ENCODE results near the gene PBX1. TPM values are rescaled to one million over a fixed set of nuclear protein-coding genes. Genes with fewer than 3 reads are reported as not detected.

Gene PBX1
- polyA plus RNA-seq, 3 donors = 0.07 TPM; not detected in 2

DNA sequence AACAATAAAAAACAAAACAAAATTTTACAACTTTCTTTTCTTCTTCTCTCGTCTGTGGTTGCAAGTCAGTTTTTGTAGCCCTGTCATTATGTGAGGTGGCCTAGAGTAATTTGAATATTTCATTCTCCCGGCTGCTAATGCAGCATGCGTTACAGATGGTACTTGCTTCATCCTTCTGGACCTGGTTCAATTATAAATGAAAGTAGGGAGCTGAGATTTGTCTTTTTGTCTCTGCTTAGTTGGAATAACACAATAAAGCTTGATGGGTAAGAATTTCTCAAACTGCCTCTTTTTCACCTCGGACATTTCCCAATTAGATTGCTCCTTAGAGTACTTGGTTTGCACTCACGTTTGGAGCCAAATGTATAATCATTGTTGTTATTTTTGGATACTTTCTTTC, 201.6 kb downstream of the PBX1 start:
- H3K27me3 Mint-ChIP-seq (ENCODE audit: low read depth in 3 of 3) = peaks cover 2 to 5% (median 2%) of the 10 kb centered on the region in 3 donors
- H3K4me1 Mint-ChIP-seq = no peaks in the 10 kb centered on the region

DNA sequence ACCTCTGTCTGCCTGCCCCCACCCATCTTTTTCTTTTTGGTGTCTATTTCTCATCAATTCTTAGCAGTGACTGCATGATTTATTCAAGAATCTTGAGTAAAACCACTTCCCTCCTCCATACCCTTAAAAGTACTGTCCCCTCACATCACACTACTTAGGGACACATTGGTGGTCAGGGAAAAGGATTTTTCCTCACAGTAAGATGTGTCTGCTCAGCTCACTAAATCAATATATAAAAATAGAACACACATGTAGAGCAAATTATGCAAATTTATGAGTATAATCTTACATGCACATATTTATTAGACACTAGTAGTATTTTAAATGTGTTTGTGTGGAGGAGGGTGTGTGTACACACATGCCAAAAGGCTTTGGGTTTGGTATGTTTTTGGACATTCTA, 202.0 kb downstream of the PBX1 start:
- TF ChIP-seq, protein P1, sequence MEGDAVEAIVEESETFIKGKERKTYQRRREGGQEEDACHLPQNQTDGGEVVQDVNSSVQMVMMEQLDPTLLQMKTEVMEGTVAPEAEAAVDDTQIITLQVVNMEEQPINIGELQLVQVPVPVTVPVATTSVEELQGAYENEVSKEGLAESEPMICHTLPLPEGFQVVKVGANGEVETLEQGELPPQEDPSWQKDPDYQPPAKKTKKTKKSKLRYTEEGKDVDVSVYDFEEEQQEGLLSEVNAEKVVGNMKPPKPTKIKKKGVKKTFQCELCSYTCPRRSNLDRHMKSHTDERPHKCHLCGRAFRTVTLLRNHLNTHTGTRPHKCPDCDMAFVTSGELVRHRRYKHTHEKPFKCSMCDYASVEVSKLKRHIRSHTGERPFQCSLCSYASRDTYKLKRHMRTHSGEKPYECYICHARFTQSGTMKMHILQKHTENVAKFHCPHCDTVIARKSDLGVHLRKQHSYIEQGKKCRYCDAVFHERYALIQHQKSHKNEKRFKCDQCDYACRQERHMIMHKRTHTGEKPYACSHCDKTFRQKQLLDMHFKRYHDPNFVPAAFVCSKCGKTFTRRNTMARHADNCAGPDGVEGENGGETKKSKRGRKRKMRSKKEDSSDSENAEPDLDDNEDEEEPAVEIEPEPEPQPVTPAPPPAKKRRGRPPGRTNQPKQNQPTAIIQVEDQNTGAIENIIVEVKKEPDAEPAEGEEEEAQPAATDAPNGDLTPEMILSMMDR (IDR thresholded peaks at IDR 0.05) = no peak
- no peaks in the 10 kb centered on the region for H3K4me1 Mint-ChIP-seq

More for the DNA sequence above, 201.6 kb downstream of the PBX1 start:
- TF ChIP-seq, protein P1 (IDR thresholded peaks at IDR 0.05) = no peak
- Mint-ChIP-seq H3K4me3 (no peak overlapping the region), H3K27ac (no peak overlapping the region), H3K9me3 (peaks cover 0 to 6% (median 0%) of the 10 kb centered on the region in 7 donors), H3K36me3 (no peaks in the 10 kb centered on the region)
- no peaks in the 10 kb centered on the region for H3K9me3 ChIP-seq (replicated peaks in 1 of 2; ENCODE audit: control insufficient read depth in 1 of 2, insufficient read depth in 1 of 2, low read length in 2 of 2)
- 80% methylated on average over 1 of the region's 5 CpGs for WGBS (ENCODE audit: insufficient coverage)
- no peaks in the 10 kb centered on the region for H4K20me1 ChIP-seq (ENCODE audit: insufficient read depth, low read length)
- H3K27me3 ChIP-seq (ENCODE audit: control insufficient read depth in 2 of 2, insufficient read depth in 2 of 2, low read length in 2 of 2) = no peaks in the 10 kb centered on the region
- no peaks in the 10 kb centered on the region for H3K36me3 ChIP-seq (replicated peaks in 1 of 2; ENCODE audit: control insufficient read depth in 1 of 2, insufficient read depth in 2 of 2, low read length in 2 of 2)
- H3K4me3 ChIP-seq (replicated peaks in 1 of 3; ENCODE audit: low read depth in 2 of 3, low read length in 3 of 3) = no peak overlapping the region
- no peak overlapping the region for H3K4me2 ChIP-seq (replicated peaks; ENCODE audit: extremely low read depth, low read length, poor library complexity, severe bottlenecking)
- DNase-seq = no peak
- intact Hi-C loops (cut with micrococcal nuclease) = no loop called here
- H3K79me2 ChIP-seq (ENCODE audit: insufficient read depth, low read length) = no peaks in the 10 kb centered on the region
- H2AFZ ChIP-seq (ENCODE audit: insufficient read depth, low read depth, low read length, poor library complexity, severe bottlenecking) = no peak overlapping the region
- H3K9ac ChIP-seq (ENCODE audit: insufficient read depth, low read length, poor library complexity, severe bottlenecking) = no peak overlapping the region
- H3K27ac ChIP-seq (ENCODE audit: low read depth in 1 of 2, low read length in 2 of 2) = no peak overlapping the region
- H3K4me1 ChIP-seq (ENCODE audit: control insufficient read depth in 1 of 2, insufficient read depth in 2 of 2, low read length in 2 of 2) = no peaks in the 10 kb centered on the region

More for the DNA sequence above, 202.0 kb downstream of the PBX1 start:
- H3K4me3 Mint-ChIP-seq = no peak overlapping the region
- Histone ChIP-seq H2AFZ (ENCODE audit: insufficient read depth, low read depth, low read length, poor library complexity, severe bottlenecking) (no peak overlapping the region), H3K4me1 (ENCODE audit: control insufficient read depth in 1 of 2, insufficient read depth in 2 of 2, low read length in 2 of 2) (no peaks in the 10 kb centered on the region), H3K9ac (ENCODE audit: insufficient read depth, low read length, poor library complexity, severe bottlenecking) (no peak overlapping the region), H4K20me1 (ENCODE audit: insufficient read depth, low read length) (no peaks in the 10 kb centered on the region), H3K27ac (ENCODE audit: low read depth in 1 of 2, low read length in 2 of 2) (no peak overlapping the region), H3K27me3 (ENCODE audit: control insufficient read depth in 2 of 2, insufficient read depth in 2 of 2, low read length in 2 of 2) (no peaks in the 10 kb centered on the region), H3K4me2 (replicated peaks; ENCODE audit: extremely low read depth, low read length, poor library complexity, severe bottlenecking) (no peak overlapping the region), H3K36me3 (replicated peaks in 1 of 2; ENCODE audit: control insufficient read depth in 1 of 2, insufficient read depth in 2 of 2, low read length in 2 of 2) (no peaks in the 10 kb centered on the region), H3K79me2 (ENCODE audit: insufficient read depth, low read length) (no peaks in the 10 kb centered on the region), H3K4me3 (replicated peaks in 1 of 3; ENCODE audit: low read depth in 2 of 3, low read length in 3 of 3) (no peak overlapping the region), H3K9me3 (replicated peaks in 1 of 2; ENCODE audit: control insufficient read depth in 1 of 2, insufficient read depth in 1 of 2, low read length in 2 of 2) (no peaks in the 10 kb centered on the region)
- H3K36me3 Mint-ChIP-seq = no peaks in the 10 kb centered on the region
- no peak for DNase-seq
- no peak overlapping the region for H3K27ac Mint-ChIP-seq
- intact Hi-C loops (cut with micrococcal nuclease) = no loop called here
- H3K9me3 Mint-ChIP-seq = peaks cover 0 to 6% (median 0%) of the 10 kb centered on the region in 7 donors
- H3K27me3 Mint-ChIP-seq (ENCODE audit: low read depth in 3 of 3) = peaks cover 2 to 5% (median 2%) of the 10 kb centered on the region in 3 donors

Data from CD14-positive monocyte (primary cell).